RWPE1 (cell line): ENCODE data around the gene MIPEP.

Experiments
- CTCF ChIA-PET: fragments of 350-600 bp; sonication (Branson Sonifier 250); formaldehyde crosslinking; extraction: SDS; loops from one replicate; lab custom pipeline; 2021; lab: Yijun Ruan, JAX
- POLR2A ChIA-PET: fragments of 400-600 bp; formaldehyde crosslinking; extraction: SDS; loops from one replicate; lab custom pipeline; 2020; ENCODE audit warnings: antibody characterized with exemption; ENCODE audit not compliant: low non-redundant PET; lab: Yijun Ruan, JAX
- DNase-seq: peaks from one replicate; pipeline ENCODE4 v3.0.0; 2012; ENCODE audit warnings: low spot score
- H3K27ac ChIP-seq: fragments of 450-650 bp; 2 replicates; pipeline ENCODE4 v1.5.1; 2017
- TF ChIP-seq, protein P1 (sequence below): fragments of 450-650 bp; conservative IDR thresholded peaks from 2 replicates; pipeline ENCODE4 v1.5.1; 2017; ENCODE audit warnings: low read depth, mild to moderate bottlenecking

Gene MIPEP

DNA sequence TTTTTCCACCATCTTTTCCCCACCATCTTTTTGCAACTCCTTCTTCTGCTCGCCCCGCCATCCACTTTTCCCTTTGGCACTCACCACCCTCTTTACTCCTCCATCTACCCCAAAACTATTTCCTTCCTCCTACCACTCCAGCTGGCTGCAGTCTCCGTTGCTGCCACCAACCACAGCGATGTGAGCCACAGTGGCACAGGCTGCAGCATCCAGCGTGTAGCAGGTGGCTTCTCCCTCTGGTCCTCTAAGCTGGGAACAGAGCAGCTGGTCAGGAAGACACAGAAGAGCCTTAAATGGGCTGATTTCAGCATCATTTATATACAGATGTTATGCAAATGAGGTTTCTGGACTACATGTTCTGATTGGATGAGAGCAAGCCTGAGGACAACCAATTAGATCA is 174.5 kb downstream of the MIPEP start:
- H3K27ac ChIP-seq = no peak overlapping the region
- TF ChIP-seq, protein P1, sequence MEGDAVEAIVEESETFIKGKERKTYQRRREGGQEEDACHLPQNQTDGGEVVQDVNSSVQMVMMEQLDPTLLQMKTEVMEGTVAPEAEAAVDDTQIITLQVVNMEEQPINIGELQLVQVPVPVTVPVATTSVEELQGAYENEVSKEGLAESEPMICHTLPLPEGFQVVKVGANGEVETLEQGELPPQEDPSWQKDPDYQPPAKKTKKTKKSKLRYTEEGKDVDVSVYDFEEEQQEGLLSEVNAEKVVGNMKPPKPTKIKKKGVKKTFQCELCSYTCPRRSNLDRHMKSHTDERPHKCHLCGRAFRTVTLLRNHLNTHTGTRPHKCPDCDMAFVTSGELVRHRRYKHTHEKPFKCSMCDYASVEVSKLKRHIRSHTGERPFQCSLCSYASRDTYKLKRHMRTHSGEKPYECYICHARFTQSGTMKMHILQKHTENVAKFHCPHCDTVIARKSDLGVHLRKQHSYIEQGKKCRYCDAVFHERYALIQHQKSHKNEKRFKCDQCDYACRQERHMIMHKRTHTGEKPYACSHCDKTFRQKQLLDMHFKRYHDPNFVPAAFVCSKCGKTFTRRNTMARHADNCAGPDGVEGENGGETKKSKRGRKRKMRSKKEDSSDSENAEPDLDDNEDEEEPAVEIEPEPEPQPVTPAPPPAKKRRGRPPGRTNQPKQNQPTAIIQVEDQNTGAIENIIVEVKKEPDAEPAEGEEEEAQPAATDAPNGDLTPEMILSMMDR = no peak
- ChIA-PET CTCF (no interaction called here), POLR2A (no interaction called here)
- DNase-seq = no peak

DNA sequence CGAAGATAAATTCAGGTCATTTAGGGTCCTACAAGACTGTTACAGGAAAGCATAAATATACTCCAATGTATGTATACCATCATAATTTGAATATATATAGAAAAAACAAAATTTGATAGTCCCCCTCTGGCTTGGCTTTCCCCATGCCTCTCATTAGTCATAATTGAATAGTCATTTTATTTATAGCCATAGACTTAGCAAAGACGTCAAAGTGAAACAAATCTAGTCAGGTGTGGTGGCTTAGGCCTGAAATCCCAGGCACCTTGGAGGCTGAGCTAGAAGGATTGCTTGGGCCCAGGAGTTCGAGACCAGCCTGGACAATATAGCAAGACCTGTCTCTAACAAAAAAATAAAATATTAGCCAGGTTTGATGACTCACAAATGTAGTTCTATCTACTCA is 177.8 kb downstream of the MIPEP start:
- TF ChIP-seq, protein P1 = no peak
- ChIA-PET POLR2A (no interaction called here), CTCF (interaction anchor here (0.7 kb wide), 1 partner anchor 42 kb away, joined by 3 read pairs; no protein-coding TSS in a partner anchor)
- no peak for DNase-seq
- no peak overlapping the region for H3K27ac ChIP-seq

- ChIA-PET CTCF (no interaction called here), POLR2A (no interaction called here)
- H3K27ac ChIP-seq = no peak overlapping the region
- TF ChIP-seq, protein P1 = no peak
- no peak for DNase-seq
Observed at GRCh38 chr13:23710366-23710765, 178.8 kb downstream of the MIPEP start.

DNA sequence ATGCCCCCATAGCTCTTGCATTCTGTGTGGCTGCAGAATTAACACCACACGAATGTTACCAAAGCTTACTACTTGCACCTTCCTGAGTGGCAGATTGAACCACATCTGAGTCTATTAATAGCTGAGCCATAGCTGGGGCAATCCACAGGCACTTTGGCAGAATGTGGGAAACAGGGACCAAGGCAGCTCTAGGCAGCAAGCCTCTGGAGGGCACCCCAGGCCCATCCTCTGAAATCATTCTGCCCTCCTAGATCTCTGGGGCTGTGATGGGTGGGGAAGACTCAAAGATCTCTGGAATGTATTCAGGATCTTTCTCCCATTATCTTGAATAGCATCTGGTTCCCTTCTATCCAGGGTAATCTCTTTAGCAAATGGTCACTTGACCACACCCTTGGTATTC is 179.7 kb downstream of the MIPEP start:
- no peak for DNase-seq
- H3K27ac ChIP-seq = no peak overlapping the region
- ChIA-PET CTCF (no interaction called here), POLR2A (no interaction called here)
- TF ChIP-seq, protein P1 = no peak

DNA sequence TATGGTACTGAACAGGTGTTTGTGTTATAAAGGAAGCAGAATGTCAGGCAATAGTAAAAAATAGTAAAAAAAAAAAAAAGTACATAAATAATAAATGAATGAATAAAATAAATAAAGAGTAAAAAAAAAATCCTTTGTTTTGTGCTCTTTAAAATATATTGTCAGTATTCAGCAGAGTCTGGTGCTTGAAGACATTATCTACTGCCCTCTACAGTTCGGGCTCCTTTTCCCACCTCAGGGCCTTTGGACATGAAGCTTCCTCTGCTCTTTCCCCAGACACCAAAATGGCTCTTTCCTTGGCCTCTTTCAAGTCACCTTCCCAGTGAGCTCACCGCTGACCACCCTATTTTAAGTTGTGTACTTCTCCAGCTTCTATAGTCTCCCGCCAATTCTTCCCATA is 181.5 kb downstream of the MIPEP start:
- TF ChIP-seq, protein P1 = no peak
- no peak for DNase-seq
- no peak overlapping the region for H3K27ac ChIP-seq
- ChIA-PET CTCF (interaction anchor here (0.6 to 1.8 kb wide), 10 partner anchors 12 to 658 kb away, joined by 3 to 7 read pairs (median 5); no protein-coding TSS in a partner anchor), POLR2A (no interaction called here)

- ChIA-PET CTCF (no interaction called here), POLR2A (no interaction called here)
- no peak for DNase-seq
- TF ChIP-seq, protein P1 = no peak
- no peak overlapping the region for H3K27ac ChIP-seq
Observed at GRCh38 chr13:23705583-23705982, 183.6 kb downstream of the MIPEP start.
